Activated CD4-positive, alpha-beta T cell treated with anti-CD3 and anti-CD28 coated beads, Interleukin-2, amount 10 ng/mL, durations not matched to agents 7 days and 5 days (primary cell): ENCODE data around the gene DNPH1. TPM values are rescaled to one million over a fixed set of nuclear protein-coding genes. Genes with fewer than 3 reads are reported as not detected.

Experiments
- CTCF ChIA-PET: fragments of 350-600 bp; sonication (Branson Sonifier 250); formaldehyde crosslinking; loops from one replicate; lab custom pipeline; 2021; ENCODE audit warnings: antibody characterized with exemption; lab: Charles Lee
- POLR2A ChIA-PET: fragments of 350-600 bp; sonication (Branson Sonifier 250); formaldehyde crosslinking; loops from one replicate; lab custom pipeline; 2021; ENCODE audit warnings: antibody characterized with exemption; lab: Charles Lee
- DNase-seq: peaks from one replicate; pipeline ENCODE4 v3.0.0-alpha.2; 2020
- H3K27ac Mint-ChIP-seq: one replicate; pipeline ENCODE4 v1.8.0; 2021; ENCODE audit warnings: mild to moderate bottlenecking, moderate library complexity, mixed read lengths
- H3K27me3 Mint-ChIP-seq: one replicate; pipeline ENCODE4 v1.8.0; 2021; ENCODE audit warnings: mixed read lengths
- H3K36me3 Mint-ChIP-seq: one replicate; pipeline ENCODE4 v1.8.0; 2021; ENCODE audit warnings: low read depth, mixed read lengths
- H3K4me1 Mint-ChIP-seq: one replicate; pipeline ENCODE4 v1.8.0; 2021; ENCODE audit warnings: mixed read lengths
- H3K4me3 Mint-ChIP-seq: one replicate; pipeline ENCODE4 v1.8.0; 2021; ENCODE audit warnings: mild to moderate bottlenecking, moderate library complexity, mixed read lengths
- H3K9me3 Mint-ChIP-seq: one replicate; pipeline ENCODE4 v1.8.0; 2021; ENCODE audit warnings: mixed read lengths
- total RNA-seq, 2 experiments: library from RNA; stranded (reverse); gene quantifications; one replicate each; pipeline ENCODE4 v1.2.3, GENCODE V29; 2021

Gene DNPH1
- total RNA-seq, 2 experiments from 2014 or later: 36.7 to 48.6 TPM

DNA sequence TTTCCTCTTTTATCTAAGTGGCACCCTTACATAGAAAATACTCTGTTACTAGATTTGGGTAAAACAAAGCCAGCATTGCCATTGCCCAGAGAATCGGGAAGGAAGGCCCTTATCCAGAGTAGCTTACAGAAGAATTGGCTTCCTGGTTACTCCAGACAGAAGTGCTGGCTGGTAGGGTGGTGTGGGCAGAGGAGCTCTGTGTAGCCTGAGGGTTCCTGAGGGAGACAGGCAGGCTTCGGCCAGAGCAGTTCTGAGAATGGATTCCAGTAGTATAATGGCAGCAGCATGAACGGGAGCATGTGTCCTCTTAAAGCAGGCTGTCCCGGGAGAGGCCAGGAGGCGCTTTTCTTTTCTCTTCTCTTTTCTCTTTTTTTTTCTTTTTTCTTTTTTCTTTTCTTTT is 35.4 kb downstream of the DNPH1 start:
- Mint-ChIP-seq H3K27me3 (no peaks in the 10 kb centered on the region), H3K36me3 (peaks cover 38% of the 10 kb centered on the region), H3K27ac (no peak overlapping the region), H3K4me1 (peaks cover 2% of the 10 kb centered on the region), H3K9me3 (no peaks in the 10 kb centered on the region), H3K4me3 (no peak overlapping the region)
- POLR2A ChIA-PET: no interaction called here
- DNase-seq: no peak
- CTCF ChIA-PET: interaction anchor here (0.7 kb wide), 1 partner anchor 277 kb away, joined by 3 read pairs; no protein-coding TSS in a partner anchor

DNA sequence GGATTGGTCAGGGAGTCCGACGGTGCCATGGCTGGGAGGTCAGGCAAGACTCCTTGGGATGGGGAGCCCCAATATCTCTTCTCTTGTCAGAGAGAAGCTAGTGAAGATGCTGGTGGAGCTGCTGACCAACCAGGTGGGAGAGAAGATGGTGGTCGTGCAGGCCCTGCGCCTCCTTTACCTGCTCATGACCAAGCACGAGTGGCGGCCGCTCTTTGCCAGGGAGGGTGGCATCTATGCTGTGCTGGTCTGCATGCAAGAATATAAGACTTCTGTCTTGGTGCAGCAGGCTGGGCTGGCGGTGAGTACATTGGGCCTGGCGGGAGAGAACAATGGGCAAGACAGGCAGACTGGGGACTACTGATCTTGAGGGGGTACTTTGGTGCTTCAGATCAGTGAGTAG is 36.4 kb downstream of the DNPH1 start:
- peaks cover 2% of the 10 kb centered on the region for H3K4me1 Mint-ChIP-seq
- no peak overlapping the region for H3K27ac Mint-ChIP-seq
- CTCF ChIA-PET: interaction anchor here (0.7 kb wide), 1 partner anchor 12 kb away, joined by 3 read pairs; no protein-coding TSS in a partner anchor
- DNase-seq: no peak
- H3K27me3 Mint-ChIP-seq: no peaks in the 10 kb centered on the region
- H3K4me3 Mint-ChIP-seq: no peak overlapping the region
- no peaks in the 10 kb centered on the region for H3K9me3 Mint-ChIP-seq
- peaks cover 41% of the 10 kb centered on the region for H3K36me3 Mint-ChIP-seq
- POLR2A ChIA-PET: no interaction called here

DNA sequence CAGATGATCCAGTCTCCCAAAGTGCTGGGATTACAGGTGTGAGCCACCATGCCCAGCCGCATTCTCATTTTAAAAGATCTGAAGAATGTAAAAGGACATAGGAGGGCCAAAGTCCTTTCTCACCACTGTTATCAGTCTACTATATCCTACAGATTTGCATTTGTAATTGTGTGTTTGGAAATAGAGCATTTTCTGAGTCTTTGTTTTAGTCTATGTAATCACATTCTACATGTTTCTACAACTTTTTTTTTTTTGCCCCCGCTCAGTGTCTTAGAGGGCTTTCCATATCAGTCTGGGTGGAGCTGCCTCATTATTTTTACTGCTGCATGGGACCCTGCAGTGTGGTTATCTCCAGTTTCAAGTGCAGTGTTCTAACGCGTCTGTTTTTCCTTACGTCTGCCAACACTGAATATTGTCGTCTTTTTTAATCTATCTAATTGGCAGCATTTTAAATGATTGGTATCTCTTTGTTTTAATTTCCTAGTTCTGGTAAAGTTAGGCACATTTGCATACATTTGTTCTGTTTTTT is 39.4 kb downstream of the DNPH1 start:
- ChIA-PET CTCF (interaction anchor here (0.8 kb wide), 1 partner anchor 10 kb away, joined by 3 read pairs; no protein-coding TSS in a partner anchor), POLR2A (no interaction called here)
- no peak for DNase-seq
- H3K27ac Mint-ChIP-seq: peak overlapping the region; percentile 16
- no peaks in the 10 kb centered on the region for H3K9me3 Mint-ChIP-seq
- no peak overlapping the region for H3K4me3 Mint-ChIP-seq
- H3K4me1 Mint-ChIP-seq: peaks cover 19% of the 10 kb centered on the region
- H3K27me3 Mint-ChIP-seq: no peaks in the 10 kb centered on the region
- peaks cover 36% of the 10 kb centered on the region for H3K36me3 Mint-ChIP-seq

DNA sequence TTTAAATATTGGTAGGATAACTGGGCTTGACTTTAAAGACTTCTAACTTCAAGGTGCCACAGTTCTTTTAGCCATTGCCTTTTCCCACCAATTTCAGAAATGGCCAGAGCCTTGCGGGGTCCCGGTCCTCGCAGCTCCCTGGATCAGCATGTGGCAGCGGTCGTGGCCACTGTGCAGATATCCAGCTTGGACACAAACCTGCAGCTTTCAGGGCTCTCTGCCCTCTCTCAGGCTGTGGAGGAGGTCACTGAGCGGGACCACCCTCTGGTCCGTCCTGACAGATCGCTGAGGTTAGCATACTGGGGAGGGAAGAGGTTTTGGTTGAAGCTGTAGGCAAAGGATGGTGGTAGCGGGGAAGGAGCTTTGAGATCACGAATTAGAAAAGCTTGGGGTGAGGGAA is 40.9 kb downstream of the DNPH1 start:
- Mint-ChIP-seq H3K27ac (no peak overlapping the region), H3K4me1 (peaks cover 31% of the 10 kb centered on the region), H3K9me3 (no peaks in the 10 kb centered on the region), H3K4me3 (no peak overlapping the region), H3K36me3 (peaks cover 37% of the 10 kb centered on the region), H3K27me3 (no peaks in the 10 kb centered on the region)
- no peak for DNase-seq
- POLR2A ChIA-PET: no interaction called here
- CTCF ChIA-PET: interaction anchor here (1.6 kb wide), 1 partner anchor 120 kb away, joined by 4 read pairs; the partner anchor contains the start of gene CRIP3

DNA sequence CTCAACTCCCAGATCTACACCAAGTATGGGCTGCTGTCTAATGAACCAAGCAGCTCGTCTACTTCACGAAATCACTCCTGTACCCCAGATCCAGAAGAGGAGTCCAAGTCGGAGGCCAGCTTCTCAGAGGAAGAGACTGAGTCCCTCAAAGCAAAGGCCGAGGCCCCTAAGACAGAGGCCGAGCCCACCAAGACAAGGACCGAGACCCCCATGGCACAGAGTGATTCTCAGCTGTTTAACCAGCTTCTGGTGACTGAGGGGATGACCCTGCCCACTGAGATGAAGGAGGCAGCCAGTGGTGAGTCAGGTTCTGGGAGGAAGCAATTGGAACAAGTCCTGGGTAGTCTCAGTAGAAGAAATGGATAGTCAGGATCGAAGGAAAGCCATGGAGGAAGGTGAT is 41.5 kb downstream of the DNPH1 start:
- Mint-ChIP-seq H3K36me3 (peaks cover 35% of the 10 kb centered on the region), H3K4me1 (peaks cover 37% of the 10 kb centered on the region), H3K27ac (no peak overlapping the region), H3K4me3 (no peak overlapping the region), H3K9me3 (no peaks in the 10 kb centered on the region), H3K27me3 (no peaks in the 10 kb centered on the region)
- POLR2A ChIA-PET: no interaction called here
- no peak for DNase-seq
- CTCF ChIA-PET: interaction anchor here (1.1 to 1.6 kb wide), 2 partner anchors 41 to 121 kb away, joined by 3 to 4 read pairs; partner anchors contain the start of genes CRIP3 and DNPH1

DNA sequence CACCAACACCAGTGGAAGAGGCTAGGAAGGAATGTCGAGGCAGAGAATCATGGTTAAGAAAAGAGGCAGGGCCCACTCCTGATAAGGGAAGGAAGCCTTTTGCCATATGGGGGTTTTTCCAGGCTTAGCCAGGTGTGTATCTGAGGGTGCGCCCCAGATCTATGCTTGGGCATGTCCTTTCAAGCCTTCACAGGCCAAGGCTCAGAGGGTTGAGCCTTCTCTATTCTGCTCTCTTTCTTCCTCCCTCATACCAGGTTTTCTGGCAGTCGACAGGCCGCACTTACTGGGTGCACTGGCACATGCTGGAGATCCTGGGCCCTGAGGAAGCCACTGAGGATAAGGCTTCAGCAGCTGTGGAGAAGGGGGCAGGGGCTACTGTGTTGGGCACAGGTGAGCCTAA is 42.6 kb downstream of the DNPH1 start:
- CTCF ChIA-PET: interaction anchor here (1.0 kb wide), 1 partner anchor 38 kb away, joined by 3 read pairs; no protein-coding TSS in a partner anchor
- POLR2A ChIA-PET: no interaction called here
- no peak for DNase-seq
- Mint-ChIP-seq H3K27me3 (no peaks in the 10 kb centered on the region), H3K4me3 (no peak overlapping the region), H3K4me1 (peaks cover 44% of the 10 kb centered on the region), H3K27ac (peak overlapping the region; percentile 34), H3K36me3 (peaks cover 32% of the 10 kb centered on the region), H3K9me3 (no peaks in the 10 kb centered on the region)

DNA sequence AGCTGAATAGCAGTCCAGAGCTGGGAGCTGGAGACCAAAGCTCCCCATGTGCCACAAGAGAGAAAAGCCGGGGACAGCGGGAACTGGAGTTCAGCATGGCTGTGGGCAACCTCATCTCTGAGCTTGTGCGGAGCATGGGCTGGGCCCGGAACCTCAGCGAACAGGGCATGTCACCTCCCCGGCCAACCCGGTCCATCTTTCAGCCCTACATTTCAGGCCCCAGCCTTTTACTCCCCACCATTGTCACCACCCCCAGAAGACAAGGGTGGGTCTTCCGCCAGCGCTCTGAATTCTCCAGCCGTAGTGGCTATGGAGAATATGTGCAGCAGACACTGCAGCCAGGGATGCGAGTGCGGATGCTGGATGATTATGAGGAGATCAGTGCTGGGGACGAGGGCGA is 43.3 kb downstream of the DNPH1 start:
- Mint-ChIP-seq H3K4me1 (peaks cover 51% of the 10 kb centered on the region), H3K9me3 (no peaks in the 10 kb centered on the region), H3K36me3 (peaks cover 31% of the 10 kb centered on the region), H3K4me3 (no peak overlapping the region), H3K27ac (peak overlapping the region; percentile 71), H3K27me3 (no peaks in the 10 kb centered on the region)
- no peak for DNase-seq
- ChIA-PET POLR2A (no interaction called here), CTCF (no interaction called here)

DNA sequence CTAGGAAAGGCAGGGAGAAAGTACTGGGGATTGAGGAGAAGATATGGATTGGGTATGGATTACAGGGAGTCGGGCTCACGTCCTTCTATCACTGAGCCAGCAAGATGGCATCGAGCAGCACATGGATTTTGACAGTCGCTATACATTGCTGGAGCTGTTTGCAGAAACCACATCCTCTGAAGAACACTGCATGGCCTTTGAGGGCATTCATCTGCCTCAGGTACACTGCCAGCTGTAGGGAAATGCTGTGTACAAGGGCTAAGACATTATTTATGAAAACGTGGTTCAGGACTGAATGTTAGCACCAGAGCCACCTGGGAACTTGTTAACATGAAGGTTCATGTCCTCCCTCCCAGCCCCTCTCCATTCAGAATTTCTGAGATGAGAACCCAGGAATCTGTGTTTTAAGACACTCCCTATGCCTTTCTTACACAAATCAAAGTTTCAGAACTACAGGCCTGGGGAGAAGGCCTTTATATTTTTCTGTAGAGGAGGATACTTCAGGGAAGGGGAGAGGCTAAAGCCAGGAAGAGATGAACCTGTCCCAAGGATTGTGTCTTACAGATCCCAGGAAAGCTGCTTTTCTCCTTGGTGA is 43.8 kb downstream of the DNPH1 start:
- peak; percentile 61 for DNase-seq
- H3K4me3 Mint-ChIP-seq: peak overlapping the region; percentile 5
- ChIA-PET POLR2A (no interaction called here), CTCF (interaction anchor here (1.8 kb wide), 1 partner anchor 16 kb away, joined by 3 read pairs; no protein-coding TSS in a partner anchor)
- H3K9me3 Mint-ChIP-seq: no peaks in the 10 kb centered on the region
- H3K4me1 Mint-ChIP-seq: peaks cover 50% of the 10 kb centered on the region
- peaks cover 28% of the 10 kb centered on the region for H3K36me3 Mint-ChIP-seq
- no peaks in the 10 kb centered on the region for H3K27me3 Mint-ChIP-seq
- H3K27ac Mint-ChIP-seq: peak overlapping the region; percentile 71

DNA sequence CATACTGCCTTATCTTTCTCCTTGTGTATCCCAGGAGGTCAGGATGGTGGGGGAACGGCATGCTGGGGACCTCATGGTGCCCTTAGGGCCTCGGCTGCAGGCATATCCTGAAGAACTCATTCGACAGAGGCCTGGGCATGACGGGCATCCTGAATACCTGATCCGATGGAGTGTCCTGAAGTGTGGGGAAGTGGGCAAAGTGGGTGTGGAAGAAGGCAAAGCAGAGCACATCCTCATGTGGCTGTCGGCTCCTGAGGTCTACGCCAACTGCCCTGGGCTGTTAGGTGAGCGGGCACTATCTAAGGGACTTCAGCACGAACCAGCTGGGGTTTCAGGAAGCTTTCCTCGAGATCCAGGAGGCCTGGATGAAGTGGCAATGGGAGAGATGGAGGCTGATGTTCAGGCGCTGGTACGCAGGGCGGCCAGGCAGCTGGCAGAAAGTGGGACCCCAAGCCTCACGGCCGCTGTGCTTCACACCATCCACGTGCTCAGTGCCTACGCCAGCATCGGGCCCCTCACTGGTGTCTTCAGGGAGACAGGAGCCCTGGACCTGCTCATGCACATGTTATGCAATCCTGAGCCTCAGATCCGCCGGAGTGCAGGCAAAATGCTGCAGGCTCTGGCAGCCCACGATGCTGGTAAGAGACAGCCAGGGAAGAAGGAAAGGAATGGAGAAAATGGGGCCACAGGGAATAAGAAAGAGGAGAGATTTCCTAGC is 44.9 kb downstream of the DNPH1 start:
- ChIA-PET POLR2A (interaction anchor here (0.6 kb wide), 1 partner anchor 68 kb away, joined by 3 read pairs; no protein-coding TSS in a partner anchor), CTCF (interaction anchor here (1.0 to 1.8 kb wide), 2 partner anchors 10 to 17 kb away, joined by 3 read pairs; no protein-coding TSS in a partner anchor)
- DNase-seq: no peak
- Mint-ChIP-seq H3K4me1 (peaks cover 50% of the 10 kb centered on the region), H3K27ac (peak overlapping the region; percentile 78), H3K9me3 (no peaks in the 10 kb centered on the region), H3K4me3 (no peak overlapping the region), H3K36me3 (peaks cover 23% of the 10 kb centered on the region), H3K27me3 (no peaks in the 10 kb centered on the region)

DNA sequence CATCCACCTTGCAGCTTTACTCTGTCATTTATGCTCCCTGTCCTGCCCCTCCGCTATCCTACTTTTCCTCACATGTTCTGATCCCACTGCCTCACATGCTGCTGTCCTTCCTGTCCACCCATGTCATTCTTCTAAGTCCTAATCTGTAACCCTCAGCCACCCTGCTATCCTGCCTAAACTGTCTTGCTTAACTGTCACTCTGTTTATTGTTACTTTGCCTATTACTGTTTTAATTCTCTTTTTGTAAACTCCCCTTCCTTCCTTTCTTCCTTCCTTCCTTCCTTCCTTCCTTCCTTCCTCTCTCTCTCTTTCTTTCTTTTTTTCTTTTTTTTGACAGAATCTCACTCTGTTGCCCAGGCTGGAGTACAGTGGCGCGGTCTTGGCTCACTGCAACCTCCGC is 45.8 kb downstream of the DNPH1 start:
- H3K27me3 Mint-ChIP-seq: no peaks in the 10 kb centered on the region
- CTCF ChIA-PET: interaction anchor here (1.0 to 1.8 kb wide), 3 partner anchors 9 to 19 kb away, joined by 3 to 5 read pairs (median 3); no protein-coding TSS in a partner anchor
- H3K4me3 Mint-ChIP-seq: peak overlapping the region; percentile 95
- peaks cover 29% of the 10 kb centered on the region for H3K36me3 Mint-ChIP-seq
- POLR2A ChIA-PET: no interaction called here
- peaks cover 50% of the 10 kb centered on the region for H3K4me1 Mint-ChIP-seq
- H3K9me3 Mint-ChIP-seq: no peaks in the 10 kb centered on the region
- no peak for DNase-seq
- H3K27ac Mint-ChIP-seq: peak overlapping the region; percentile 54

DNA sequence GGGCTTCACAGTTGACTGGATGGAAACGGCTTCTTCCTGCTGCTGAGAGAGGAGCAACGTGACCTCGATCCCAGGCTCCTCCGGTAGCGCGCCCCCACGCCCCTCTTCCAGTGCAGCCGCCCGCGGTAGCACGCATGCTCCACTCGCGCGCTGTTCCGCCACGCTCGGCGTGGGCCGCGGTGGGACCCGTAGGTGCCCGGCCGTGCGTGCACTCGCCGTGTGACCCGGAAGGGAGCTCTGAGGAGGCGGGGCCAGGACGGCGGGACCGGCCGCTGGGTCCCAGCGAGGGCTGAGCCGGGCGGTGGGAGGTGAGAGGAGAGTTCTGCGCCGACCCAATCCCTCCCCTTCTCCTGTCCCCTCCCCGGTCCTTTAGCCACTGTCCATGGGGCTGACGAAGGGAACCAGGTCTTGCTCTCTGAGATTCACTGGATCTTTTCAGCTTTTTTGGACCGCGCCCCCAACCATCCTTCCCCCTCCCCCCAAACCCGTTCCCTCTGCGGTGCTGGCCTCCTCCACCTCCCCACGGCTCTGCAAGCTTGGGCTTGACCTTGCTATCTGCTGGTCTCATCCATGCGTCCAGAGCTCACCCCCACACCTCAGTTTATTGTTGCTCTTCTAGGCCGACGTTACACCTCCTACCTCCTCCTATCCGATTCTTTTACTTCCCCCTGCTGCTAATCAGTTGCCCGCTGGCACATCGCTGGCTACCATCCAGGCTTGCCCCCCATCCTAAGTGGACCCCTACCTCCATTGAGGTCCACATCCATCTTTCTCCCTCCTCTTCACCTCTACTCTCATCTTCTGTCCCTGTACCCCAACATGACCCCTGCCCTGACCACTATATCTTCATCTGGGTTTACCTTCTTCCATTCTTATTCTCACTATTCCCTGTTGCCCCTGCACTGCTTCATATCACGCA is 47.1 kb downstream of the DNPH1 start, which contains the start of gene CUL9:
TSS of gene CUL9 (plus strand) at position 255 of the 919 bp plus-strand sequence. CDS start 2,115 bp downstream, outside the sequence.
- H3K9me3 Mint-ChIP-seq: no peaks in the 10 kb centered on the region
- POLR2A ChIA-PET: no interaction called here
- H3K36me3 Mint-ChIP-seq: peaks cover 34% of the 10 kb centered on the region
- DNase-seq: peak; percentile 86
- H3K4me1 Mint-ChIP-seq: peaks cover 50% of the 10 kb centered on the region
- H3K4me3 Mint-ChIP-seq: peak within 1 kb of the TSS; percentile 95
- peak within 1 kb of the TSS; percentile 78 for H3K27ac Mint-ChIP-seq
- CTCF ChIA-PET: interaction anchor here (0.7 to 1.6 kb wide), 6 partner anchors 9 to 47 kb away, joined by 3 to 6 read pairs (median 4); partner anchors contain the start of gene DNPH1
- H3K27me3 Mint-ChIP-seq: no peaks in the 10 kb centered on the region

DNA sequence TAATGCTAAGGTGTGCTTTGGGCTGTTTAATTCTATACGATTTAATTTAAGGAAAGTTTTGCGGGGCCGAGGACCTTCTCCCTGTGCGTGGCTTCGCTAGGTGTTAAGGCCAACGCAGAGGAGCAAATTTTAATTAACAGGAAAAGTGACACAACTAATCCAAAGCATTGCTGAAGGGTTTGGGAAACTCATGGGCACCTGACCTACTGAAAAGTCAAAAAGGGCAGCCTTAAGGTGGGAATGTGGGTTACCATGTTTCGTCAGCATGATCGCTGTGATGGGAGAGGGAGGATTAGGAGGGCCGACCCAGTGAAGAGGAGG is 47.7 kb downstream of the DNPH1 start:
- ChIA-PET CTCF (interaction anchor here (1.3 to 1.5 kb wide), 3 partner anchors 9 to 48 kb away, joined by 3 to 6 read pairs (median 4); partner anchors contain the start of gene DNPH1), POLR2A (no interaction called here)
- peaks cover 49% of the 10 kb centered on the region for H3K4me1 Mint-ChIP-seq
- H3K27me3 Mint-ChIP-seq: no peaks in the 10 kb centered on the region
- H3K36me3 Mint-ChIP-seq: peaks cover 35% of the 10 kb centered on the region
- no peak for DNase-seq
- peak overlapping the region; percentile 77 for H3K27ac Mint-ChIP-seq
- H3K4me3 Mint-ChIP-seq: peak overlapping the region; percentile 95
- no peaks in the 10 kb centered on the region for H3K9me3 Mint-ChIP-seq
